Heart left ventricle (tissue), 16 donors: ENCODE data around the gene ZNF83. TPM values are rescaled to one million over a fixed set of nuclear protein-coding genes. Genes with fewer than 3 reads are reported as not detected.
"Not testable (repeated sequence)": the region's sequence is repeated elsewhere in the genome, so short reads cannot be mapped to it uniquely, and the experiment has no call there.

ENCODE experiments used
- ATAC-seq, 4 donors: fragments of 200-7000 bp; cut with Tn5 transposase; one replicate each; pipeline ENCODE4 v1.9.1; 2020 to 2022; ENCODE audit warnings: moderate library complexity in 4 of 4, mild to moderate bottlenecking in 3 of 4, moderate number of reproducible peaks in 1 of 4
- DNase-seq, 5 donors: peaks; one replicate each; pipeline ENCODE4 v3.0.0-alpha.2; 2020
- H3K27ac ChIP-seq, 12 donors: fragments of 200-600 bp; sonication (generic) in 4 of 12; one replicate each; pipeline versions ENCODE4 v1.5.0 to v1.8.0; 2016 to 2022; ENCODE audit warnings: mild to moderate bottlenecking in 2 of 12
- H3K27me3 ChIP-seq, 9 donors: fragments of 200-600 bp; sonication (generic) in 2 of 9; one replicate each; pipeline versions ENCODE4 v1.5.1 to v1.8.0; 2016 to 2022; ENCODE audit warnings: mild to moderate bottlenecking in 3 of 9
- H3K36me3 ChIP-seq, 9 donors: fragments of 200-600 bp; sonication (generic) in 2 of 9; one replicate each; pipeline versions ENCODE4 v1.5.0 to v1.8.0; 2018 to 2022; ENCODE audit warnings: mild to moderate bottlenecking in 2 of 9
- H3K4me1 ChIP-seq, 12 donors: fragments of 200-600 bp; sonication (generic) in 4 of 12; one replicate each; pipeline versions ENCODE4 v1.5.0 to v1.8.0; 2016 to 2022; ENCODE audit warnings: mild to moderate bottlenecking in 3 of 12
- H3K4me3 ChIP-seq, 12 donors: fragments of 200-600 bp; sonication (generic) in 4 of 12; one replicate each; pipeline versions ENCODE4 v1.5.0 to v1.8.0; 2017 to 2022; ENCODE audit warnings: mild to moderate bottlenecking in 9 of 12, moderate library complexity in 4 of 12
- H3K9me3 ChIP-seq, 12 donors: fragments of 200-600 bp; sonication (generic) in 4 of 12; one replicate each; pipeline versions ENCODE4 v1.5.0 to v1.8.0; 2016 to 2022; ENCODE audit warnings: mild to moderate bottlenecking in 1 of 12
- CTCF ChIP-seq, 12 donors: fragments of 200-600 bp; sonication (generic) in 4 of 12; IDR thresholded peaks; one replicate each; pipeline versions ENCODE4 v1.5.0 to v1.8.0; 2018 to 2022; ENCODE audit warnings: antibody characterized with exemption in 12 of 12, mild to moderate bottlenecking in 5 of 12
- POLR2A ChIP-seq, 2 donors: fragments of 450-650 bp; IDR thresholded peaks; one replicate each; pipeline ENCODE4 v1.6.1; 2017; ENCODE audit warnings: antibody characterized with exemption in 2 of 2, mild to moderate bottlenecking in 2 of 2, moderate library complexity in 2 of 2
- WGBS, 4 donors: extraction: QIAGEN DNeasy Blood & Tissue Kit in 2 of 4; methylation state at CpG; one replicate each; pipeline versions ENCODE4 v1.1.5 to v1.1.7; 2013 to 2018; 5-methylcytosine and 5-hydroxymethylcytosine counted together
- intact Hi-C, 10 donors: fragments of 100-400 bp; cut with DNase I; formaldehyde crosslinking; loops; one replicate each; pipeline versions ENCODE4 v1.11.1 to v1.14.2; 2022
- polyA plus RNA-seq, 2 donors: library from polyadenylated mRNA; stranded (reverse); fragments of 200-250 nt; gene quantifications; one replicate each; pipeline ENCODE4 v1.2.3, GENCODE V29; 2013
- total RNA-seq, 9 donors: library from RNA; depleted of rRNA in 2 of 9; stranded (reverse); fragments of >200 nt in 2 of 9; fragmentation: NEBNext Ultra II Directional in 3 of 9; extraction: Animal tissue kit (Norgen Biotek cat#: 25700) in 3 of 9; gene quantifications; one replicate each; pipeline versions ENCODE4 v1.1.0 to v1.2.4, GENCODE V29; 2016 to 2023
- donor health status: ischemic (EF 13 %, LVEDD 7.1; RV severe dilation, severe dysfunction).
- donor health status: healthy with polysubstance abuse.
- donor health status: DM: no; HTN: yes; CAD: no.
- donor health status: DM: no; HTN: no; CAD: no.
- donor health status: ischemic (EF 25% LVEDD 6.9; RV normal size, moderate dysfunction).
- donor health status: ischemic (EF 25% LVEDD 5.7; RV mildly dilated, moderate dysfunction).
- donor health status: healthy.
- donor health status: DM: yes; HTN: yes; CAD: no.
- donor health status: ischemic (EF 35%, LVEDD 5.7; RV mildly dilated, moderate dysfunction).
- donor health status: nonischemic (EF 11% LVEDD 7.7; RV severe dilation, severe dysfunction).
- donor health status: DM: yes; HTN: yes; CAD: no.
- donor health status: PGD.
- donor health status: ischemic (EF 29% LVEDD 5.4; RV normal size, mild dysfunction).
- donor health status: nonischemic (EF 23%, LVEDD 6.1; RV moderate dilation, normal function).

The ZNF83 gene
- total and polyA plus RNA-seq, 11 donors, result 9.5 to 25.7 (median 18.4) TPM

GRCh38 chr19:52603558-52604207, 34.5 kb downstream of the ZNF83 start:
- Histone ChIP-seq H3K4me3 (no peak overlapping the region), H3K27ac (peak overlapping the region in 2 of 12 donors; percentile 27), H3K27me3 (no peaks in the 10 kb centered on the region), H3K9me3 (peaks cover 0 to 34% (median 0%) of the 10 kb centered on the region in 12 donors), H3K36me3 (no peaks in the 10 kb centered on the region), H3K4me1 (peaks cover 0 to 19% (median 12%) of the 10 kb centered on the region in 12 donors)
- intact Hi-C loops, result loop anchor here in 3 of 10 donors (5.0 kb wide), 4 partner anchors 34 to 134 kb away; partner anchors contain the start of genes ZNF83 (in 2 of the 3) and ZNF611 (in 1 of the 3)
- ATAC-seq (peak in 1 of 4 donors; percentile 22), DNase-seq (no peak)
- TF ChIP-seq CTCF (IDR thresholded peaks at IDR 0.05), result no peak
- TF ChIP-seq POLR2A (IDR thresholded peaks at IDR 0.05), result no peak
- WGBS, 4 donors, result 84 to 92% (median 88%) methylated on average over 14 of the region's 14 CpGs

GRCh38 chr19:52602941-52603340, 35.2 kb downstream of the ZNF83 start:
- Histone ChIP-seq H3K36me3 (no peaks in the 10 kb centered on the region), H3K9me3 (peaks cover 0 to 31% (median 0%) of the 10 kb centered on the region in 12 donors), H3K27me3 (no peaks in the 10 kb centered on the region), H3K27ac (peak overlapping the region in 3 of 12 donors; percentile 27 to 73 (median 27)), H3K4me1 (peaks cover 0 to 19% (median 12%) of the 10 kb centered on the region in 12 donors), H3K4me3 (no peak overlapping the region)
- intact Hi-C loops, result loop anchor here in 3 of 10 donors (5.0 kb wide), 4 partner anchors 34 to 134 kb away; partner anchors contain the start of genes ZNF83 (in 2 of the 3) and ZNF611 (in 1 of the 3)
- TF ChIP-seq POLR2A (IDR thresholded peaks at IDR 0.05), result no peak
- TF ChIP-seq CTCF (IDR thresholded peaks at IDR 0.05), result no peak
- WGBS, 4 donors, result 84 to 93% (median 89%) methylated on average over 2 of the region's 2 CpGs
- no peak for DNase-seq
- ATAC-seq, result no peak

DNA sequence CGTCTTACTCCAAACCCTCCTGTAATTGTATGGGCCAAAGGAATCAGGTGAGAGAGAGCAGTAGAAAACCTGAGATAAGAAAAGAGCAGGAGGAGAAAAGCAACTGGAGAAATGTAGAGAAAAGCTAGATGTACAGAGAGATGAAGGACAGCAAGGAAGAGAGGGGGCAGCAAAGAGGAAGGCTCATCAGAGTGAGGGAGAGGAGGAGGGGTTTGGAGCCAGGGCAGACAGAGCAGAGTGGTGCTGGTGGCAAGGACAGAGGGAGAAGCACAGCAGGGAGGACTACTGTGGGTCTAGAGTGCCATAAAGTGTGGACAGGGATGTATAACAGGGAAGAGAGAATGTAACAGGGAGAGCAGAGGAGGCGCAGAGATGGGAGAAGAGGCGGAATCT, 36.2 kb downstream of the ZNF83 start:
- whole genome bisulfite sequencing, 4 donors, result 54 to 62% (median 60%) methylated on average over 3 of the region's 3 CpGs
- peak overlapping the region in 9 of 12 donors; percentile 32 to 73 (median 60) for H3K27ac ChIP-seq
- ATAC-seq, result peak in 2 of 4 donors; percentile 29 to 35

More for the DNA sequence above, 36.2 kb downstream of the ZNF83 start:
- intact Hi-C loops, result loop anchor here in 4 of 10 donors (2.0 to 5.0 kb wide), 5 partner anchors 35 to 135 kb away; partner anchors contain the start of genes ZNF808 (in 2 of the 4), ZNF83 (in 2 of the 4) and ZNF611 (in 1 of the 4)
- H3K36me3 ChIP-seq, DNase-seq, H3K27me3 ChIP-seq: not testable (repeated sequence)
- H3K4me1 ChIP-seq, result peaks cover 0 to 19% (median 12%) of the 10 kb centered on the region in 12 donors
- H3K4me3 ChIP-seq, result peak overlapping the region in 11 of 12 donors; percentile 57 to 80 (median 68)
- TF ChIP-seq CTCF (IDR thresholded peaks at IDR 0.05), result peak in 3 of 12 donors; percentile 9 to 25 (median 20)
- H3K9me3 ChIP-seq, result peaks cover 0 to 24% (median 0%) of the 10 kb centered on the region in 12 donors
